Liver (tissue), 3 donors: ENCODE results near the gene TRA2A.

Experiments used
- ATF3 ChIP-seq: IDR thresholded peaks from 2 replicates; pipeline ENCODE4 v1.6.1; 2016; ENCODE audit warnings: antibody characterized with exemption
- EGR1 ChIP-seq, 2 donors: IDR thresholded peaks; 2 replicates each; pipeline ENCODE4 v1.6.1; 2016 to 2018; ENCODE audit warnings: antibody characterized with exemption in 2 of 2, low read depth in 2 of 2
- FOXA1 ChIP-seq: IDR thresholded peaks from 2 replicates; pipeline ENCODE4 v1.6.1; 2016; ENCODE audit warnings: antibody characterized with exemption
- GABPA ChIP-seq, 2 donors: IDR thresholded peaks in 1 of 2; conservative IDR thresholded peaks in 1 of 2; 2 replicates each; pipeline ENCODE4 v1.6.1; 2016; ENCODE audit warnings: antibody characterized with exemption in 2 of 2, mild to moderate bottlenecking in 1 of 2, moderate library complexity in 1 of 2
- HNF4G ChIP-seq: IDR thresholded peaks from 2 replicates; pipeline ENCODE4 v1.6.1; 2016; ENCODE audit warnings: antibody characterized with exemption
- JUND ChIP-seq, 2 donors: IDR thresholded peaks; 2 replicates each; pipeline ENCODE4 v1.6.1; 2016; ENCODE audit warnings: antibody characterized with exemption in 2 of 2
- RAD21 ChIP-seq, 2 donors: IDR thresholded peaks; 2 replicates each; pipeline ENCODE4 v1.6.1; 2016; ENCODE audit warnings: antibody characterized with exemption in 2 of 2, mild to moderate bottlenecking in 2 of 2
- SP1 ChIP-seq: IDR thresholded peaks from 2 replicates; pipeline ENCODE4 v1.6.1; 2018; ENCODE audit warnings: antibody characterized with exemption, mild to moderate bottlenecking
- TAF1 ChIP-seq: conservative IDR thresholded peaks from 2 replicates; pipeline ENCODE4 v1.6.1; 2016; ENCODE audit warnings: antibody characterized with exemption, mild to moderate bottlenecking
- YY1 ChIP-seq: IDR thresholded peaks from 2 replicates; pipeline ENCODE4 v1.6.1; 2016; ENCODE audit warnings: antibody characterized with exemption, mild to moderate bottlenecking
- TF ChIP-seq, protein P1 (sequence below): fragments of 150-350 bp; IDR thresholded peaks from 2 replicates; pipeline ENCODE4 v1.5.1; 2017; ENCODE audit warnings: improper control_type of control experiment, low read depth, low read length; ENCODE audit not compliant: missing input control
- TF ChIP-seq, protein P2 (sequence below): IDR thresholded peaks from 2 replicates; pipeline ENCODE4 v1.6.1; 2016; ENCODE audit warnings: antibody characterized with exemption
- TF ChIP-seq, protein P3 (sequence below): IDR thresholded peaks from 2 replicates; pipeline ENCODE4 v1.6.1; 2016; ENCODE audit warnings: antibody characterized with exemption
- TF ChIP-seq, protein P4 (sequence below): IDR thresholded peaks from 2 replicates; pipeline ENCODE4 v1.6.1; 2016; ENCODE audit warnings: antibody characterized with exemption, mild to moderate bottlenecking
- donor health status: healthy.
- donor health status: healthy.

- TF ChIP-seq ATF3 (no peak), YY1 (no peak), GABPA (IDR thresholded peaks at IDR 0.05 in 1 of 2, conservative IDR thresholded peaks at IDR 0.05 in 1 of 2) (no peak), JUND (IDR thresholded peaks at IDR 0.05) (no peak), RAD21 (IDR thresholded peaks at IDR 0.05) (no peak), SP1 (no peak), FOXA1 (no peak), TAF1 (no peak), HNF4G (no peak), EGR1 (IDR thresholded peaks at IDR 0.05; ENCODE audit: low read depth in 2 of 2) (no peak)
- TF ChIP-seq, protein P1, sequence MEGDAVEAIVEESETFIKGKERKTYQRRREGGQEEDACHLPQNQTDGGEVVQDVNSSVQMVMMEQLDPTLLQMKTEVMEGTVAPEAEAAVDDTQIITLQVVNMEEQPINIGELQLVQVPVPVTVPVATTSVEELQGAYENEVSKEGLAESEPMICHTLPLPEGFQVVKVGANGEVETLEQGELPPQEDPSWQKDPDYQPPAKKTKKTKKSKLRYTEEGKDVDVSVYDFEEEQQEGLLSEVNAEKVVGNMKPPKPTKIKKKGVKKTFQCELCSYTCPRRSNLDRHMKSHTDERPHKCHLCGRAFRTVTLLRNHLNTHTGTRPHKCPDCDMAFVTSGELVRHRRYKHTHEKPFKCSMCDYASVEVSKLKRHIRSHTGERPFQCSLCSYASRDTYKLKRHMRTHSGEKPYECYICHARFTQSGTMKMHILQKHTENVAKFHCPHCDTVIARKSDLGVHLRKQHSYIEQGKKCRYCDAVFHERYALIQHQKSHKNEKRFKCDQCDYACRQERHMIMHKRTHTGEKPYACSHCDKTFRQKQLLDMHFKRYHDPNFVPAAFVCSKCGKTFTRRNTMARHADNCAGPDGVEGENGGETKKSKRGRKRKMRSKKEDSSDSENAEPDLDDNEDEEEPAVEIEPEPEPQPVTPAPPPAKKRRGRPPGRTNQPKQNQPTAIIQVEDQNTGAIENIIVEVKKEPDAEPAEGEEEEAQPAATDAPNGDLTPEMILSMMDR = no peak
- TF ChIP-seq, protein P2, sequence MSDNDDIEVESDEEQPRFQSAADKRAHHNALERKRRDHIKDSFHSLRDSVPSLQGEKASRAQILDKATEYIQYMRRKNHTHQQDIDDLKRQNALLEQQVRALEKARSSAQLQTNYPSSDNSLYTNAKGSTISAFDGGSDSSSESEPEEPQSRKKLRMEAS = no peak
- TF ChIP-seq, protein P3, sequence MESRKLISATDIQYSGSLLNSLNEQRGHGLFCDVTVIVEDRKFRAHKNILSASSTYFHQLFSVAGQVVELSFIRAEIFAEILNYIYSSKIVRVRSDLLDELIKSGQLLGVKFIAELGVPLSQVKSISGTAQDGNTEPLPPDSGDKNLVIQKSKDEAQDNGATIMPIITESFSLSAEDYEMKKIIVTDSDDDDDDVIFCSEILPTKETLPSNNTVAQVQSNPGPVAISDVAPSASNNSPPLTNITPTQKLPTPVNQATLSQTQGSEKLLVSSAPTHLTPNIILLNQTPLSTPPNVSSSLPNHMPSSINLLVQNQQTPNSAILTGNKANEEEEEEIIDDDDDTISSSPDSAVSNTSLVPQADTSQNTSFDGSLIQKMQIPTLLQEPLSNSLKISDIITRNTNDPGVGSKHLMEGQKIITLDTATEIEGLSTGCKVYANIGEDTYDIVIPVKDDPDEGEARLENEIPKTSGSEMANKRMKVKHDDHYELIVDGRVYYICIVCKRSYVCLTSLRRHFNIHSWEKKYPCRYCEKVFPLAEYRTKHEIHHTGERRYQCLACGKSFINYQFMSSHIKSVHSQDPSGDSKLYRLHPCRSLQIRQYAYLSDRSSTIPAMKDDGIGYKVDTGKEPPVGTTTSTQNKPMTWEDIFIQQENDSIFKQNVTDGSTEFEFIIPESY = no peak
- TF ChIP-seq, protein P4, sequence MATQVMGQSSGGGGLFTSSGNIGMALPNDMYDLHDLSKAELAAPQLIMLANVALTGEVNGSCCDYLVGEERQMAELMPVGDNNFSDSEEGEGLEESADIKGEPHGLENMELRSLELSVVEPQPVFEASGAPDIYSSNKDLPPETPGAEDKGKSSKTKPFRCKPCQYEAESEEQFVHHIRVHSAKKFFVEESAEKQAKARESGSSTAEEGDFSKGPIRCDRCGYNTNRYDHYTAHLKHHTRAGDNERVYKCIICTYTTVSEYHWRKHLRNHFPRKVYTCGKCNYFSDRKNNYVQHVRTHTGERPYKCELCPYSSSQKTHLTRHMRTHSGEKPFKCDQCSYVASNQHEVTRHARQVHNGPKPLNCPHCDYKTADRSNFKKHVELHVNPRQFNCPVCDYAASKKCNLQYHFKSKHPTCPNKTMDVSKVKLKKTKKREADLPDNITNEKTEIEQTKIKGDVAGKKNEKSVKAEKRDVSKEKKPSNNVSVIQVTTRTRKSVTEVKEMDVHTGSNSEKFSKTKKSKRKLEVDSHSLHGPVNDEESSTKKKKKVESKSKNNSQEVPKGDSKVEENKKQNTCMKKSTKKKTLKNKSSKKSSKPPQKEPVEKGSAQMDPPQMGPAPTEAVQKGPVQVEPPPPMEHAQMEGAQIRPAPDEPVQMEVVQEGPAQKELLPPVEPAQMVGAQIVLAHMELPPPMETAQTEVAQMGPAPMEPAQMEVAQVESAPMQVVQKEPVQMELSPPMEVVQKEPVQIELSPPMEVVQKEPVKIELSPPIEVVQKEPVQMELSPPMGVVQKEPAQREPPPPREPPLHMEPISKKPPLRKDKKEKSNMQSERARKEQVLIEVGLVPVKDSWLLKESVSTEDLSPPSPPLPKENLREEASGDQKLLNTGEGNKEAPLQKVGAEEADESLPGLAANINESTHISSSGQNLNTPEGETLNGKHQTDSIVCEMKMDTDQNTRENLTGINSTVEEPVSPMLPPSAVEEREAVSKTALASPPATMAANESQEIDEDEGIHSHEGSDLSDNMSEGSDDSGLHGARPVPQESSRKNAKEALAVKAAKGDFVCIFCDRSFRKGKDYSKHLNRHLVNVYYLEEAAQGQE = no peak
These were observed 56.3 kb downstream of the TRA2A start for GRCh38 chr7:23475576-23475839.
